Calu3 (cell line): ENCODE results near the gene LDLRAD3. TPM values are rescaled to one million over a fixed set of nuclear protein-coding genes. Genes with fewer than 3 reads are reported as not detected.
"Not testable (repeated sequence)": the region's sequence is repeated elsewhere in the genome, so short reads cannot be mapped to it uniquely, and the experiment has no call there.

ENCODE experiments used
- BruUV-seq: library from RNA; stranded (reverse); fragments of 400-500 nt; replicated peaks from 2 replicates; lab custom pipeline; 2021; lab: Mats Ljungman, UMichigan
- CTCF ChIA-PET: fragments of 300-600 bp; sonication (Branson Sonifier 250); formaldehyde crosslinking; loops from one replicate; lab custom pipeline; 2022; ENCODE audit warnings: antibody characterized with exemption; lab: Charles Lee
- DNase-seq: peaks from one replicate; pipeline ENCODE4 v3.0.0; 2022
- H3K27ac Mint-ChIP-seq: one replicate; pipeline ENCODE4 v1.8.0; 2022; ENCODE audit warnings: mixed read lengths; ENCODE audit not compliant: unreplicated experiment
- H3K27me3 Mint-ChIP-seq: one replicate; pipeline ENCODE4 v1.8.0; 2022; ENCODE audit warnings: mixed read lengths; ENCODE audit not compliant: unreplicated experiment
- H3K36me3 Mint-ChIP-seq: one replicate; pipeline ENCODE4 v1.8.0; 2022; ENCODE audit warnings: mild to moderate bottlenecking, moderate library complexity, mixed read lengths; ENCODE audit not compliant: insufficient read depth, unreplicated experiment
- H3K4me1 Mint-ChIP-seq: one replicate; pipeline ENCODE4 v1.8.0; 2022; ENCODE audit warnings: mild to moderate bottlenecking, low read depth, mixed read lengths; ENCODE audit not compliant: unreplicated experiment
- H3K4me3 Mint-ChIP-seq: one replicate; pipeline ENCODE4 v1.8.0; 2022; ENCODE audit warnings: mild to moderate bottlenecking, low read depth, moderate library complexity, mixed read lengths; ENCODE audit not compliant: unreplicated experiment
- H3K9me3 Mint-ChIP-seq: one replicate; pipeline ENCODE4 v1.8.0; 2022; ENCODE audit warnings: low read depth, mixed read lengths; ENCODE audit not compliant: unreplicated experiment
- intact Hi-C: fragments of 100-400 bp; cut with micrococcal nuclease; formaldehyde crosslinking; loops from one replicate; pipeline ENCODE4 v1.10.0; 2022; ENCODE audit not compliant: unreplicated experiment
- total RNA-seq: library from RNA; stranded (reverse); gene quantifications from 2 replicates; pipeline ENCODE4 v1.2.3, GENCODE V29; 2022
- TF ChIP-seq, protein P1 (sequence below): fragments of 200-600 bp; IDR thresholded peaks from one replicate; pipeline ENCODE4 v1.8.0; 2022; ENCODE audit warnings: antibody characterized with exemption; ENCODE audit not compliant: unreplicated experiment

The LDLRAD3 gene
- total RNA-seq, 1 experiment from 2014 or later, result 16.2 TPM

DNA sequence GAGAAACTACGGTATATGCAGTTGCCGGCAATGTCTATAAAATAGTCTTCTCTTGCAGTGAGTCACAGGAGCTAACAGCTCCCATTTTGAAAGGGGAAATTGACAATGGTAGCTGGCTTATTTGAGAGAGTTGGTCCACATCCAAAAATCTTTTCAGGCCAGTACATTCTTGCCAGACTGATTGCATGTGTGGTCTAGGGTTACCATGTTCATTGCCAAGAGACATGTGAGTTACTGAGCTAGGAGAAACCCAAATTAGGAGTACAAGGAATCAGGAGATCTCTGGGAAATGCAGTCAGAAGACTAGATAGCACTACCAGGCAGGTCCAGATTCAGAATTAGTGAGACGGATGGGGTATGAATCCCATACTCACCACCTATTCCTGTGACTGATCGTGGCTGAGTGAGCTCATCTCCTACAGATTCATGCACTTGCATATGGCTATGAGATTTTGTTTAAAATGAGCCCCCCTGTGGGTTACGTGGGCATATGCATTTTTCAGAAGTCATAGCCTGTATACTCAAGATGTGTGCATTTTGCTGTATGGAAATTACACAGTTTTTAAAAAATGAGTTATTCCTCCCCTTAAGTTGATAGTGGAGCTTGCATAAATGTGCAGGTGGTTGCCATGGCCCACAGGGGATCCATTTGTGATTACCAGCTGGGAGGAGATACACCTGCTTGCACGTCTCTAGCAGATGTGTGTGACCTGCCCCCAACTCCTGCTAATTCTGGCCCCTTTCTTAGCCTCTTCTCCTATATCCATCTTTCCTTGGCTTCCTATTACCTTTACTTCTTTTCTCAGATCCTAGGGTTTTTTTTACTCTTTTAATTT lies 242.7 kb downstream of the LDLRAD3 start:
- DNase-seq, result no peak
- no peaks in the 10 kb centered on the region for H3K4me1 Mint-ChIP-seq
- BruUV-seq, result no TSS peak

DNA sequence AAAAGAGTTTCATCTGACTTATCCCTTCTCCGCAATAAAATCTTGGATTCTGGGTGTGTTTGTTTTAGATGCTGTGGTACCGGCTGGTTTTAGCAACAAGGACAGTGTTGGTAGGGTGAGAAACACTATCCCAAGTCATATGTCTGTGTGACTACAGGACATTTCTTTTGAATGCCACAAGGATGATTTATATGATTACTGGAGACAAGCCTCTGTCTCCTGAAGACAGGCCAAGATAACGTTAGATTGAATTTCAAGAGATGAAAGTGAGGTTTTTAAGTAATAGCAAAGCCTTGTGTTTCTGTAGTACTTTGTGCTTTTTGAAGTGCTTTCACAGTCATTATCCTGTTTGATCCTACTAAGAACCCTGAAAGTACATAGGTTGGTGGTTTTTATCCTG lies 243.8 kb downstream of the LDLRAD3 start:
- H3K36me3 Mint-ChIP-seq, result no peaks in the 10 kb centered on the region
- CTCF ChIA-PET, result no interaction called here
- no peaks in the 10 kb centered on the region for H3K4me1 Mint-ChIP-seq
- intact Hi-C loops, result no loop called here
- no peaks in the 10 kb centered on the region for H3K27me3 Mint-ChIP-seq
- no peak for DNase-seq
- no peak overlapping the region for H3K27ac Mint-ChIP-seq
- H3K4me3 Mint-ChIP-seq, result no peak overlapping the region
- BruUV-seq, result no TSS peak
- TF ChIP-seq, protein P1, sequence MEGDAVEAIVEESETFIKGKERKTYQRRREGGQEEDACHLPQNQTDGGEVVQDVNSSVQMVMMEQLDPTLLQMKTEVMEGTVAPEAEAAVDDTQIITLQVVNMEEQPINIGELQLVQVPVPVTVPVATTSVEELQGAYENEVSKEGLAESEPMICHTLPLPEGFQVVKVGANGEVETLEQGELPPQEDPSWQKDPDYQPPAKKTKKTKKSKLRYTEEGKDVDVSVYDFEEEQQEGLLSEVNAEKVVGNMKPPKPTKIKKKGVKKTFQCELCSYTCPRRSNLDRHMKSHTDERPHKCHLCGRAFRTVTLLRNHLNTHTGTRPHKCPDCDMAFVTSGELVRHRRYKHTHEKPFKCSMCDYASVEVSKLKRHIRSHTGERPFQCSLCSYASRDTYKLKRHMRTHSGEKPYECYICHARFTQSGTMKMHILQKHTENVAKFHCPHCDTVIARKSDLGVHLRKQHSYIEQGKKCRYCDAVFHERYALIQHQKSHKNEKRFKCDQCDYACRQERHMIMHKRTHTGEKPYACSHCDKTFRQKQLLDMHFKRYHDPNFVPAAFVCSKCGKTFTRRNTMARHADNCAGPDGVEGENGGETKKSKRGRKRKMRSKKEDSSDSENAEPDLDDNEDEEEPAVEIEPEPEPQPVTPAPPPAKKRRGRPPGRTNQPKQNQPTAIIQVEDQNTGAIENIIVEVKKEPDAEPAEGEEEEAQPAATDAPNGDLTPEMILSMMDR, result no peak
- no peaks in the 10 kb centered on the region for H3K9me3 Mint-ChIP-seq

More for the DNA sequence above, 242.7 kb downstream of the LDLRAD3 start:
- Mint-ChIP-seq H3K27ac (no peak overlapping the region), H3K4me3 (no peak overlapping the region), H3K27me3 (no peaks in the 10 kb centered on the region), H3K36me3 (no peaks in the 10 kb centered on the region), H3K9me3 (no peaks in the 10 kb centered on the region)
- intact Hi-C loops, result no loop called here
- CTCF ChIA-PET, result no interaction called here
- TF ChIP-seq, protein P1, result no peak

DNA sequence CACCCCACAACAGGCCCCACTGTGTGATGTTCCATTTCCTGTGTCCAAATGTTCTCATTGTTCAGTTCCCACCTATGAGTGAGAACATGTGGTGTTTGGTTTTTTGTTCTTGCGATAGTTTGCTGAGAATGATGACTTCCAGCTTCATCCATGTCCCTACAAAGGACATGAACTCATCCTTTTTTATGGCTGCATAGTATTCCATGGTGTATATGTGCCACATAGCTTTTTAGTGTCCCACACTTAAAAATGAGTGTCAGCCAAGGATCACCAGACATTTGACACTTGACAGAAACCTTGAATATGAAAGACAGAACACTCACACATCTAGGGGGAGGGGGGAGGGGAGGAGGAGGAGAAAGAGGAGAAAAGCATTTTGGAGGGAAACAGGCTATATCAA lies 245.9 kb downstream of the LDLRAD3 start:
- not testable (repeated sequence) for H3K27me3 Mint-ChIP-seq, BruUV-seq

DNA sequence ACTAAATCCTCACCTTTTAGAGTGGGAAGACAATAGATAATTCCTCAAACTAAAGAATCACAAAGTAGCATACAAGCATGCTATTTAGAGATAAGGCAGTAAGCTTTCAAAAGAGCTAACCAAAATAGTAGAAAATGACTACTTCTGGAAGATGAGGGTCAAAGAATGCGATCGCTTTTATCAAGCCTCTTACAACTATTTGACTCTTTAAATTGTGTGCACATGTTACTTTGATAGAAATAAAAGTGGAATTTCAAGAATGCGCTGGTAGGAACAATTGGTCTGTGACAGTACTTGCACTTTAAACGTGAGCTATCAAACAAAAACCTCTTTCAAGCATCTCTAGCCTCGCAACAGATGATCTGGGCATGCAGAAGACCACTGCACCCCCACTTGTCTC lies 248.1 kb downstream of the LDLRAD3 start:
- no TSS peak for BruUV-seq
- TF ChIP-seq, protein P1, result no peak
- no peaks in the 10 kb centered on the region for H3K4me1 Mint-ChIP-seq
- DNase-seq, result no peak
- CTCF ChIA-PET, result no interaction called here
- H3K27ac Mint-ChIP-seq, result no peak overlapping the region
- H3K36me3 Mint-ChIP-seq, result no peaks in the 10 kb centered on the region
- H3K9me3 Mint-ChIP-seq, result no peaks in the 10 kb centered on the region
- intact Hi-C loops, result no loop called here
- no peak overlapping the region for H3K4me3 Mint-ChIP-seq
- no peaks in the 10 kb centered on the region for H3K27me3 Mint-ChIP-seq

More for the DNA sequence above, 245.9 kb downstream of the LDLRAD3 start:
- DNase-seq, CTCF ChIA-PET, H3K36me3 Mint-ChIP-seq, H3K9me3 Mint-ChIP-seq, H3K4me1 Mint-ChIP-seq, intact Hi-C loops, H3K4me3 Mint-ChIP-seq, H3K27ac Mint-ChIP-seq: not testable (repeated sequence)
